Tibial nerve (tissue), 4 donors: ENCODE measurements around the gene ZNF554. TPM values are rescaled to one million over a fixed set of nuclear protein-coding genes. Genes with fewer than 3 reads are reported as not detected.
"Not testable (repeated sequence)": the region's sequence is repeated elsewhere in the genome, so short reads cannot be mapped to it uniquely, and the experiment has no call there.

Experiments
- DNase-seq, 2 donors: peaks; one replicate each; pipeline ENCODE4 v3.0.0-alpha.2; 2019; ENCODE audit warnings: low spot score in 2 of 2
- H3K27ac ChIP-seq, 4 donors: fragments of 200-600 bp; sonication (generic) in 3 of 4; one replicate each; pipeline ENCODE4 v1.5.1; 2017 to 2019; ENCODE audit warnings: mild to moderate bottlenecking in 1 of 4
- H3K27me3 ChIP-seq, 2 donors: fragments of 200-600 bp; sonication (generic) in 1 of 2; one replicate each; pipeline versions ENCODE4 v1.5.1 to v1.6.0; 2017 to 2019
- H3K36me3 ChIP-seq, 3 donors: fragments of 200-600 bp; sonication (generic); one replicate each; pipeline ENCODE4 v1.5.1; 2018 to 2019
- H3K4me1 ChIP-seq, 4 donors: fragments of 200-600 bp; sonication (generic) in 3 of 4; one replicate each; pipeline ENCODE4 v1.5.1; 2017 to 2019
- H3K4me3 ChIP-seq, 4 donors: fragments of 200-600 bp; sonication (generic) in 3 of 4; one replicate each; pipeline ENCODE4 v1.5.1; 2017 to 2019; ENCODE audit warnings: mild to moderate bottlenecking in 1 of 4, moderate library complexity in 1 of 4
- H3K9me3 ChIP-seq, 4 donors: fragments of 200-600 bp; sonication (generic) in 3 of 4; one replicate each; pipeline ENCODE4 v1.5.1; 2017 to 2019
- EP300 ChIP-seq, 2 donors: sonication (generic); formaldehyde crosslinking; IDR thresholded peaks; one replicate each; pipeline ENCODE4 v1.6.1; 2017; ENCODE audit warnings: antibody characterized with exemption in 2 of 2, mild to moderate bottlenecking in 1 of 2
- POLR2A ChIP-seq, 2 donors: fragments of 450-650 bp; IDR thresholded peaks; one replicate each; pipeline ENCODE4 v1.6.1; 2017; ENCODE audit warnings: antibody characterized with exemption in 2 of 2, mild to moderate bottlenecking in 2 of 2, moderate library complexity in 2 of 2
- WGBS, 2 donors: methylation state at CpG; one replicate each; pipeline ENCODE4 v1.1.5; 2018; 5-methylcytosine and 5-hydroxymethylcytosine counted together
- total RNA-seq, 4 donors: library from RNA; depleted of rRNA; stranded (reverse); fragments of >200 nt; gene quantifications; one replicate each; pipeline ENCODE4 v1.1.0, GENCODE V29; 2016
- TF ChIP-seq, protein P1 (sequence below), 5 experiments: fragments of 200-600 bp in 3 of 5; fragments of 450-650 bp in 2 of 5; sonication (generic) in 3 of 5; IDR thresholded peaks; one replicate each; pipeline ENCODE4 v1.5.1; 2016 to 2019; ENCODE audit warnings: antibody characterized with exemption in 5 of 5, mild to moderate bottlenecking in 3 of 5, moderate library complexity in 2 of 5

ZNF554 gene
- total RNA-seq, 4 donors from 2014 or later = 4.4 to 9.0 (median 6.7) TPM

DNA sequence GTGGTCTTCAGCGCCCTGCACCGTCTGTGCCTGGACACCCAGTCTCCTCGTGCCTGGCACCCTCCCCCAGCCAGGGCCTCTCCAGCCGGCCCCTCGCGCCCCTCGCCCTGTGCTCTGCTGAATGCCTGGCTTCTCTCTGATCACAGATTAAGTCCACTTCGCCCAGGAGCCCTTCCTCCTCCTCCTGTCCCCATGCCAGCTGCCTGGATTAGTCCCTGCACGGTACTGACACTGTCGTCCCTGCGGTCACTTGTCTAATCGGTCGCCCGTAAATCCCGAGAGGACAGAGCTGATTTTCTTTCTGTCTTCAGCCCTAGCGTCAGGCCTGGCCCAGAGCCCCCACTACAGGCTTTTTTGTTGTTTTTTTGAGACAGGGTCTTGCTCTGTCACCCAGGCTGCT lies 27.8 kb upstream of the ZNF554 start:
- H3K27me3 ChIP-seq = no peaks in the 10 kb centered on the region
- peaks cover 0 to 3% (median 0%) of the 10 kb centered on the region in 4 donors for H3K4me1 ChIP-seq
- WGBS, 2 donors = 84 to 92% methylated on average over 16 of the region's 16 CpGs
- no peak for DNase-seq
- TF ChIP-seq POLR2A (IDR thresholded peaks at IDR 0.05) (no peak), EP300 (IDR thresholded peaks at IDR 0.05) (no peak)
- TF ChIP-seq, protein P1, sequence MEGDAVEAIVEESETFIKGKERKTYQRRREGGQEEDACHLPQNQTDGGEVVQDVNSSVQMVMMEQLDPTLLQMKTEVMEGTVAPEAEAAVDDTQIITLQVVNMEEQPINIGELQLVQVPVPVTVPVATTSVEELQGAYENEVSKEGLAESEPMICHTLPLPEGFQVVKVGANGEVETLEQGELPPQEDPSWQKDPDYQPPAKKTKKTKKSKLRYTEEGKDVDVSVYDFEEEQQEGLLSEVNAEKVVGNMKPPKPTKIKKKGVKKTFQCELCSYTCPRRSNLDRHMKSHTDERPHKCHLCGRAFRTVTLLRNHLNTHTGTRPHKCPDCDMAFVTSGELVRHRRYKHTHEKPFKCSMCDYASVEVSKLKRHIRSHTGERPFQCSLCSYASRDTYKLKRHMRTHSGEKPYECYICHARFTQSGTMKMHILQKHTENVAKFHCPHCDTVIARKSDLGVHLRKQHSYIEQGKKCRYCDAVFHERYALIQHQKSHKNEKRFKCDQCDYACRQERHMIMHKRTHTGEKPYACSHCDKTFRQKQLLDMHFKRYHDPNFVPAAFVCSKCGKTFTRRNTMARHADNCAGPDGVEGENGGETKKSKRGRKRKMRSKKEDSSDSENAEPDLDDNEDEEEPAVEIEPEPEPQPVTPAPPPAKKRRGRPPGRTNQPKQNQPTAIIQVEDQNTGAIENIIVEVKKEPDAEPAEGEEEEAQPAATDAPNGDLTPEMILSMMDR (IDR thresholded peaks at IDR 0.05) = no peak
- H3K4me3 ChIP-seq = no peak overlapping the region
- H3K36me3 ChIP-seq = peaks cover 0 to 72% (median 0%) of the 10 kb centered on the region in 3 donors
- no peaks in the 10 kb centered on the region for H3K9me3 ChIP-seq
- H3K27ac ChIP-seq = no peak overlapping the region

DNA sequence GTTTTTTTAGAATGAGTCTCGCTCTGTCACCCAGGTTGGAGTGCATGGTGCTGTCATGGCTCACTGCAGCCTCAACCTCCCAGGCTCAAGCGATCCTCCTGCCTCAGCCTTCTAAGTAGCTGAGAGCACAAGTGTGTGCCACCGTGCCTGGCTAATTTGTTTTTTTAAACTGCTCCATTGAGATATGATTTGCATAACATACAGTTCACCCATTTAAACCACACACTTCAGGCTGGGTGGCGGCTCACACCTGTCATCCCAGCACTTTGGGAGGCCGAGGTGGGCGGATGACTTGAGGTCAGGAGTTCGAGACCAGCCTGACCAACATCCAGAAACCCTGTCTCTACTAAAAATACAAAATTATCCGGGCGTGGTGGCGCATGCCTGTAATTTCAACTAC lies 27.0 kb upstream of the ZNF554 start:
- WGBS, 2 donors = 95 to 97% methylated on average over 10 of the region's 10 CpGs
- H3K36me3 ChIP-seq = peaks cover 0 to 80% (median 0%) of the 10 kb centered on the region in 3 donors
- H3K4me1 ChIP-seq, H3K9me3 ChIP-seq, H3K27me3 ChIP-seq, H3K27ac ChIP-seq, H3K4me3 ChIP-seq, DNase-seq: not testable (repeated sequence)

DNA sequence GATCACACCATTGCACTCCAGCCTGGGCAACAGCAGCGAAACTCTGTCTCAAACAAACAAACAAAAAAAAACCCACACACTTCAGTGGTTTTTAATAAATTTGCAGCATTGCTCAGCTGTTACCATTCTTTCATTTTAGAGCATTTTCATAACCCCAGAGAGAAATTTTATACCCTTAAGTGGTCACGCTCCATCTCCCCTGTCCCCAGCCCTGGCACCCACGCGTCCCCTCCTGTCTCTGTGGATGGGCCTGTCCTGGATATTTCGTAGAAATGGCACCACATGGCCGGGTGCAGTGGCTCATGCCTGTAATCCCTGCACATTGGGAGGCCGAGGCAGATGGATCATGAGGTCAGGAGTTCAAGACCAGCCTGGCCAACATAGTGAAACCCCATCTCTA lies 26.5 kb upstream of the ZNF554 start:
- no peak for DNase-seq
- H3K4me1 ChIP-seq = peaks cover 0 to 3% (median 0%) of the 10 kb centered on the region in 4 donors
- no peaks in the 10 kb centered on the region for H3K9me3 ChIP-seq
- WGBS, 2 donors = 93 to 94% methylated on average over 7 of the region's 7 CpGs
- no peak overlapping the region for H3K4me3 ChIP-seq
- H3K27ac ChIP-seq = no peak overlapping the region
- TF ChIP-seq POLR2A (IDR thresholded peaks at IDR 0.05) (no peak), EP300 (IDR thresholded peaks at IDR 0.05) (no peak)
- TF ChIP-seq, protein P1 (IDR thresholded peaks at IDR 0.05) = no peak
- H3K27me3 ChIP-seq = no peaks in the 10 kb centered on the region
- peaks cover 0 to 84% (median 0%) of the 10 kb centered on the region in 3 donors for H3K36me3 ChIP-seq

DNA sequence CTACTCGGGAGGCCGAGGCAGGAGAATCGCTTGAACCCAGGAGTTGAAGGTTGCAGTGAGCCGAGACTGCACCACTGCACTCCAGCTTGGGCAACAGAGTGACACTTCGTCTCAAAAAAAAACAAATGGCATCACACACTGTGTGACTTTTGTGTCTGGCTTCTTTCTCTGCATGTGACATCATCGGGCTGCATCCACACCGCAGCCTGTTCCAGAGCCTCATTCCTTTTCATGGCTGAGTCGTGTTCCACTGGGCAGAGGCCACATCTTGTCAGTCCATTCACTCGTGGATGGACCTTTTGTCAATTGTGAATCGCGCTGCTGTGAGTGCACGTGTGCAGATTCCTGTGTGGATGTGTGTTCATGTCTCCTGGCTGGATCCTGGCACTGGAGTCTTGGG lies 26.1 kb upstream of the ZNF554 start:
- Histone ChIP-seq H3K4me3 (no peak overlapping the region), H3K27ac (no peak overlapping the region), H3K4me1 (peaks cover 0 to 3% (median 0%) of the 10 kb centered on the region in 4 donors), H3K36me3 (peaks cover 0 to 89% (median 0%) of the 10 kb centered on the region in 3 donors), H3K27me3 (no peaks in the 10 kb centered on the region), H3K9me3 (no peaks in the 10 kb centered on the region)
- no peak for DNase-seq
- TF ChIP-seq, protein P1 (IDR thresholded peaks at IDR 0.05) = no peak
- TF ChIP-seq POLR2A (IDR thresholded peaks at IDR 0.05) (no peak), EP300 (IDR thresholded peaks at IDR 0.05) (no peak)
- 92% methylated on average over 12 of the region's 12 CpGs for WGBS, 2 donors

DNA sequence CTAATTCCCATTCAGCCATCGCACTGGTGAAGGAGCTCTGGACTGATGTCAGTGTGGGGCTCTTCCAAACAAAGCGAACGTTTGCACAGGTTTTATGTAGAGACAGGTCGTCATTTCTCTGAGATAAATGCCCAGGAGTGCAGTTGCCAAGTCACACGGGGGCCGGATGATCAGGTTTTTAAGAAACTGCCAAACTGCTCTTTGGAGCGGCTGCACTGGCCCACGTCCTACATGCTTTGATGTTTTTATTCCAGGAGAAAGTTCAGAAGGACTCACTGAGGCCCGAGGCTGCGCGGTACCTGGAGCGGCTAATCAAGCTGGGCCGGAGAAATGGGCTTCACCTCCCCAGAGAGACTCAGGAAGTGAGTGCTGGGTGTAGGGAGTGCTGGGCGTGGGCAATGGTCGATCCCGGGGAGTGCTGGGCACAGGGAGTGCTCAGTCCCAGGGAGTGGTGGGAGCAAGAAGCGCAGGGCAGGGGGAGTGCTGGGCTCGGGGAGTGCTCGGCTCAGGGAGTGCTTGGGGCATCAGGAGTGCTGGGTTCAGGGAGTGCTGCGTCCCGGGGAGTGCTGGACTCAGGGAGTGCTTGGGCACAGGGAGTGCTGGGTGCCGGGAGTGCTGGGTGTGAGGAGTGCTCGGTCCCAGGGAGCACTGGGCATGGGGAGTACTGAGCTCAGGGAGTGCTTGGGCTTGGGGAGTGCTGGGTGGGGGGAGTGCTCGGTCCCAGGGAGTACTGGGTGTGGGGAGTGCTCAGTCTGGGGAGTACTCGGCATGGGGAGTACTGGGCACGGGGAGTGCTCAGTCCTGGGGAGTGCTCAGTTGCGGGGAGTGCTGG lies 23.6 kb upstream of the ZNF554 start:
- H3K36me3 ChIP-seq = peaks cover 0 to 100% (median 0%) of the 10 kb centered on the region in 3 donors
- no peaks in the 10 kb centered on the region for H3K4me1 ChIP-seq
- H3K27ac ChIP-seq = no peak overlapping the region
- 88 to 95% methylated on average over 26 to 27 of the region's 27 CpGs for WGBS, 2 donors
- no peak overlapping the region for H3K4me3 ChIP-seq
- no peaks in the 10 kb centered on the region for H3K9me3 ChIP-seq
- TF ChIP-seq, protein P1 (IDR thresholded peaks at IDR 0.05) = no peak
- no peak for TF ChIP-seq POLR2A (IDR thresholded peaks at IDR 0.05)
- TF ChIP-seq EP300 (IDR thresholded peaks at IDR 0.05) = no peak
- no peak for DNase-seq
- H3K27me3 ChIP-seq = no peaks in the 10 kb centered on the region
